ENCODE results near the gene ADGRG7. TPM values are rescaled to one million over a fixed set of nuclear protein-coding genes. Genes with fewer than 3 reads are reported as not detected.

Gene ADGRG7
- total RNA-seq, 2 donors from 2014 or later, result not detected

DNA sequence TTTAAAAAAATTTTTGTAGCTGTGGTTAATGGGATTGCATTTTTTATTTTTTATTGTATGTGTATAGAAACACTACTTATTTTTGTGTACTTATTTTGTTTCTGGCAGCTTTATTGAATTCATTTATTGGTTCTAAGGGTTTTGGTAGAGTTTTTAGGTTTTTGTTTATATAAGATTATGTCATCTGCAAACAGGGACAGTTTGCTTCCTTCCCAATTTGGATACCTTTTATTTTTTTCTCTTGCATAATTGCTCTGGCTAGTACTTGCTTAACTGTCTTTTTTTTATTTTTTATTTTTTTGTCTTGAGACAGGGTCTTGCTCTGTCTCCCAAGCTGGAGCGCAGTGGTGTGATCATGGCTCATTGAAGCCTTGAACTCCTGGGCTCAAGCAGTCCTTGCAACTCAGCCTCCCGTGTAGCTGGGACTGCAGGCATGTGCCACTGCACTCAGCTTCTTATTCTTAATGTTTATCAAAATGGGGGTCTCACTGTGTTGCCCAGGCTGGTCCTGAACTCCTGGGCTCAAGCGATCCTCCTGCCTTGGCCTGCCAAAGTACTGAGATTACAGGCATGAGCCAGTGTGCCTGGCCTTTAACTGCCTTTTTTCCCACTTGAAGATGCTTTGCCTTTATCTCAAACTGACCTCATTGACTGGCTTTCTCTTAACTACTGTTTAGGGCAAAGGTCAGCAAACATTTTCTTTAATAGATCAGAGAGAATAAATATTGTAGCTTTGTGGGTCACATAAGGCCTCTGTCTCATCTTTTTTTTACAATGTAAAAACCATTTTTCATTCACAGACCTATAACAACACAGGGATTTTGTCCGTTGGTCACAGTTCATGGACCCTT lies 108.5 kb downstream of the ADGRG7 start:
- DNase-seq (no peak), ATAC-seq (no peak)
- intact Hi-C loops (cut with DNase I), result no loop called here

DNA sequence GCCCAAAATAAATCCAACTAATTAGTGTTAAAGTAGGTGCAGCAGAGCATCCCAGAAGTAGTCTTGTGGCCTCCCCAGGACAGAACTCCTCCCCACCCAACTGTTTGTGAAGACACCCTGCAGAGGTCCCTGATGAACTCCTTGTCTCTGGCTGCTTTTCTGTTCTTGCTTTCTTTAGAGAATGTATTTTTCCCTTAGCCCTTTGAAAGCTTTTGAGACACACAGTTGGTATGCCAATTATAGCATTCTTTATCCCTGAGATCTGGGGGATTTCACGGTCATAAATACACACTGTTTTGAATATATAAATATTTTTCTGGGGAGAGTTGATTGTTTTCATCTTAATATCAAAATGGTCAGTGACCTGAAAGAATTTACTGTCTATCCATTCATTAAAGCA lies 109.7 kb downstream of the ADGRG7 start:
- ATAC-seq (no peak), DNase-seq (no peak)
- intact Hi-C loops (cut with DNase I), result no loop called here

DNA sequence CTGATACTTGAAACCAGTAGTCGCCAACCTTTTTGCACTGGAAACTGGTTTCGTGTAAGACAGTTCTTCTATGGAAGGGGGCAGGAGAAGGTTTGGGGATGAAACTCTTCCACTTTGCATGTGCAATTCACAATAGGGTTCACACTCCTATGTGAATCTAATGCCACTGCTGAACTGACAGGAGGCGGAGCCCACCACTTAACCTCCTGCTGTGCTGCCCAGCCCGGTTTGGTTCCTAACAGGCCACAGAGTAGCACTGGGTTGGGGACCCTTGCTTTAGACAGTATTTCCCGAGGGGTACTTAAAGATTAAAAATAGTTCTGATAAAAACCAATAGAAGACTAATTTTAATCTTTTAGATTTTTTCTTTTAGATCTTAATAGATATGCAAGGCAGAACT lies 111.0 kb downstream of the ADGRG7 start:
- DNase-seq (no peak), ATAC-seq (no peak)
- intact Hi-C loops (cut with DNase I), result no loop called here

DNA sequence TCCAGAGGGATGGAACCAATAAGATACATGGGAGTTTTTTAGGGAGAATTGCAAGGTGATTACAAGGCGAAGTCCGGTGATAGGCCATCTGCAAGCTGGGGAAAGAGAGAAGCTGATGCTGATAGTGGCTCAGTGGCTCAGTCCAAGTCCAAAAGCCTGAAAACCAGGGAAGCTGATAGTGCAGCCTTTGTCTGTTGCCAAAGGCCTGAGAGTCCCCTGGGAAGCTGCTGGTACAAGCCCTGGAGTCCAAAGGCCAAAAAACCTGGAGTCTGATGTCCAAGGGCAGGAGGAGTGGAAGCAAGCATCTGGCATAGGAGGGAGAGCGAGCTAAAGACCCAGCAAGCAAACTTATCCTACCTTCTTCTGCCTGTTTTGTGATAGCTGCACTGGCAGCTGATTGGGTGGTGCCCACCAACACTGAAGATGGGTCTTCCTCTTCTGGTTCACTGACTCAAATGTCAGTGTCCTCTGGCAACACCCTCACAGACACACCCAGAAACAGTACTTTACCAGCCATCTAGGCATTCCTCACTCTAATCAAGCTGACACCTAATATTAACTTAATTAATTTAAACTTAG lies 116.6 kb downstream of the ADGRG7 start:
- ATAC-seq (no peak), DNase-seq (no peak)
- intact Hi-C loops (cut with DNase I), result no loop called here

DNA sequence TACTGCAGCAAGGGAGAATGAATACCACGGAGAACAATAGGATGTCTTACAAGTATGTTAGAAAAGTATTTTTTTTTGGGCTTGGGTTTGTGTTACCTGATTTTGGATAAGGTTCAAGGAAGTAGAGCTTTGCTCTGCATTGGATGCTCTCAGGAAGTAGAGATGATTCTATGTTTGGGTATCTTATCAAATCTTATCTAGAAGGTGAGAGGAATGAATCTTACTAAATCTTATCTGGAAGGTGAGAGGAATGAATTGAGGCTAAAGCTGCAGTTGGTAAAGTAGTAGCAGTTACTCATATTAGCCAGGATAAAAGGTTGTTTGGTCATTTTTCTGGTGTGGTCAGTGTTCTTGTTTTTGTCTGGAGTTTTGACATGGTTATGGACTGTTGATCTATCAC lies 117.3 kb downstream of the ADGRG7 start:
- ATAC-seq, result no peak
- intact Hi-C loops (cut with DNase I), result no loop called here
- DNase-seq, result no peak

DNA sequence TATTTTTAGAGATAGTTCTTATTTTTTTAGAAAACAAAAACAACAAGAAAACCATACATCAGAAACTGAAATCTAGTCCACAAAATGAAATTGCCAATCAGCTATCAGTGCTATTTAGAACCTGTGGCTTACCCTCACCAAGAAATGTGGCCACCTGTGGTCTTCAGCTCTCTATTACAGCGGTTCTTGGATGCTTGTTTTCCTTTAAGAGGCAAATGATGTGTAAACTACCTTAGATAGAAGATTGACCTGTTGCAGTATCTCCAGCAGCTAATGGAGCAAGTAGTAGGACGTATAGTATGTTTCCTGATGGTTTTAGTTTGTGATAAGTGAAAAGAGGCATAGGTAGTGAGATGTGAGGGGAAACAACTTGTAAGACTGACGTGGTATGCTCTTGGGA lies 121.1 kb downstream of the ADGRG7 start:
- ATAC-seq, result no peak
- intact Hi-C loops (cut with DNase I), result no loop called here
- no peak for DNase-seq

DNA sequence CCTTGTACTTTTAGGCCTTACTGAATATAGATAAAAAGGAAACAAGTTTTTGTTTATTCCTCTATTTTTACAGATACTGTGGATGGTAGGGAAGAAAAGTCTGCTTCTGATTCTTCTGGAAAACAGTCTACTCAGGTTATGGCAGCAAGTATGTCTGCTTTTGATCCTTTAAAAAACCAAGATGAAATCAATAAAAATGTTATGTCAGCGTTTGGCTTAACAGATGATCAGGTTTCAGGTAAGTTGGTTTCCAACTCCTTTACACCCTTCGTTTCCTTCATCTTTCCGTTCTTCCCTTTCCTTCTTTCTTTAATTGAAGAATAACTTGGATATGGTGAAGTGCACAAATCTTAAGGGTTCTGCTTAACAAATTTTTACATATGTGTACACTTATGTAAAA lies 123.0 kb downstream of the ADGRG7 start:
- DNase-seq (no peak), ATAC-seq (no peak)
- intact Hi-C loops (cut with DNase I), result no loop called here

DNA sequence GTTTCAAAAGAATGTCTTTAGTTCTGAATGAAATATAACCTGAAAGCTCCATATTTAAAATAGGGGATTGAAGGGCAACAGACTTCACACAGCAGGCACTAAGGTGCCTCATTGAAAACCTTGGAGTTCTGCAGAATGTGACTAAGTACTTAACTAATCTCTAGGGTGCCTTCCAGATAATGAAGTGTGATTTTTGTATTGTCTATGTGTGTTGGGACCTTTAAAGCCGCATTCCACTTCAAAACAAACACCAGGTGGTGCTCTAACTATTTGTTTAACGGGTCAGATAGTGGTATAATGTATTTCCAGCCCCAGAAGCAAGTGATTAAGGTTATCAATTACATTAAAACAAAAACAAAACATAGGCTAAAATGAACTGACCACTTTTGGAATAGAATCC lies 127.9 kb downstream of the ADGRG7 start:
- peak in 1 of 2 donors; percentile 43 for ATAC-seq
- intact Hi-C loops (cut with DNase I), result no loop called here
- no peak for DNase-seq

DNA sequence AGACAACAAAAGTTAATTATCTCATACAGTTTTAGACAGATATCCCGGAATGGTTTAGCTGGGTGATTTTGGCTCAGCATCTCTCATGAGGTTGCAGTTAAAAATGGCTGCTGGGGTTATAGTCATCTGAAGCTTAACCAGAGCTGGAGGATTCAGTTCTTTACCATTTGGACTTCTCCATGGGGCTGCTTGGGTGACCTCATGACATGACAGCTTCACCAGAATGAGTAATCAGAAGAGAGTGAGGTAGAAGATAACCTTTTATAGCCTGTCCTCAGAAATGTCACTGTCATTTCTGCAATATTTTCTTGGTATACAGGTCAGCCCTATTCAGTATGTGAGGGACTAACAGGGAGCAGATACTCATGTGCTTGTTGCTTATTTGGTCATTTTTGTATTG lies 130.8 kb downstream of the ADGRG7 start:
- intact Hi-C loops (cut with DNase I), result no loop called here
- no peak for DNase-seq
- peak in 1 of 2 donors; percentile 29 for ATAC-seq

DNA sequence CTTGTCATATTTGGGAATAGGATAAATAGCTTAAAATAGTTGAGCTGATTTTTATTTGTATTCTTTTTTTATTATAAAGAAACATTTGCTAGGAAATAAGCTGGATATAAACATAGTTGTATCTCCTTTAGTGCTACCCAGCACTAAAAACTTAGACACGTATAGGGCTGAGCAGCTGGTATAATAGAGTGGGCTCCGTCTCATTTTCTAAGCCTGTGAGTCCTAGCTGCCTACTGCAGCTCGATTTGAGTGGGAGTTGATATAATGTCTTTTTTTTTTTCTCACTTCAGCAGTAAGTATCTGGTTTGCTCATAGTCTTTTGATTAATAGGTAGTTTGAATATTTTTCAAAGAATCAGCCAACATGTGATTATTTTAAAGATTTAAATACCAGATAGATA lies 134.1 kb downstream of the ADGRG7 start:
- ATAC-seq, result no peak
- no peak for DNase-seq
- intact Hi-C loops (cut with DNase I), result no loop called here

DNA sequence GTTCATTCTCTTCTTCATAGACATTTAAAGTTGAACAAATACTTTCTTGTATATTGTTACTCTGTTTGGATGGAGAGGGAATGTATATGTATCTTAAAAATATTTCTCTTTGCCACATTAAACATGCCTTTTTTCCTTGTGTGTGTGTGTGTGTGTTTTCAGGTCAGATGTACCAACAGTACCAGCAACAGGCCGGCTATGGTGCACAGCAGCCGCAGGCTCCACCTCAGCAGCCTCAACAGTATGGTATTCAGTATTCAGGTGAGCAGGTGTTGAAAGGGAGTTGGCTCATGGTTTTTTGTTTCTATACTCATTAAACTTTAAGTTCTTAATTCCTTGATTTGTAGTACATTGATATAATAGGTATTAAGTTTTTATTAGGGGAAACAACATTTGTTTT lies 135.3 kb downstream of the ADGRG7 start:
- no peak for ATAC-seq
- no peak for DNase-seq
- intact Hi-C loops (cut with DNase I), result no loop called here

Other genes with a start within 250 kb of the ADGRG7 start
- 10 to 100 TPM; 50.0 to 53.4 TPM for gene TOMM70, start 208.5 kb upstream of the ADGRG7 start, total RNA-seq
- gene LNP1, start 208.1 kb upstream of the ADGRG7 start, total RNA-seq, result 1 to 10 TPM; 2.8 to 3.1 TPM
- gene TMEM45A, start 117.0 kb upstream of the ADGRG7 start, total RNA-seq, result 10 to 100 TPM; 12.3 to 15.3 TPM
- 10 to 100 TPM; 86.5 to 93.9 TPM for gene TFG, start 99.9 kb downstream of the ADGRG7 start, total RNA-seq

Data from left cardiac atrium (tissue), 4 donors.